Measurements from ENCODE around the gene FHIT. TPM values are rescaled to one million over a fixed set of nuclear protein-coding genes. Genes with fewer than 3 reads are reported as not detected.
A peak's percentile ranks its signal among the peaks of the same experiment; 100 is the strongest.

Gene FHIT
- total and polyA plus RNA-seq, 7 donors: 0.98 to 10.4 (median 4.0) TPM

DNA sequence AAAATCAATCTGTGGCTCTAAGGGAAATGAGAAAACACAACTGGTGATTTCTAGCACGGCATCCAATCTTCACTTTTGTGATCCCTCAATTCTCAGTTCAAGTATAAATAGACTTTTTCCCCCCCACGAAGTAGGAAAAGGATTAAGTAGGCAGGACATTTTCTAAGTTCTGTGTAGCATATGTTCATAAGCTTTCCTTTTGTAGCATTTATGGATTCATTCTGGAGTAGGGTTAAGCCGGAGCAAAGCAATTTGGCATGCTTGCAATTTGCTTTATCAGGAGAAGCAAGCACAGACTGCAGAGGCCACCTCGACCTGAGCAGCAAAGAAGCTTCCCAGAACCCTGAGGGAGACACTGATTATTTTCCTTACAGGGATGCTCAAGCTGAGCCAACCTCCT lies 66.3 kb downstream of the FHIT start:
- no peak for DNase-seq
- Histone ChIP-seq H3K36me3 (ENCODE audit: insufficient read depth in 1 of 2, low read depth in 1 of 2) (no peaks in the 10 kb centered on the region), H3K9me3 (no peaks in the 10 kb centered on the region), H3K4me1 (peaks cover 11% of the 10 kb centered on the region), H3K27ac (no peak overlapping the region), H3K4me3 (no peak overlapping the region), H3K27me3 (ENCODE audit: insufficient read depth in 3 of 3, low read length in 2 of 3) (peaks cover 0 to 1% (median 0%) of the 10 kb centered on the region in 3 donors)
- WGBS, 3 donors: 37 to 45% (median 37%) methylated on average over 4 of the region's 4 CpGs
- ATAC-seq: no peak
- intact Hi-C loops (cut with DNase I): no loop called here
- TF ChIP-seq, protein P1, sequence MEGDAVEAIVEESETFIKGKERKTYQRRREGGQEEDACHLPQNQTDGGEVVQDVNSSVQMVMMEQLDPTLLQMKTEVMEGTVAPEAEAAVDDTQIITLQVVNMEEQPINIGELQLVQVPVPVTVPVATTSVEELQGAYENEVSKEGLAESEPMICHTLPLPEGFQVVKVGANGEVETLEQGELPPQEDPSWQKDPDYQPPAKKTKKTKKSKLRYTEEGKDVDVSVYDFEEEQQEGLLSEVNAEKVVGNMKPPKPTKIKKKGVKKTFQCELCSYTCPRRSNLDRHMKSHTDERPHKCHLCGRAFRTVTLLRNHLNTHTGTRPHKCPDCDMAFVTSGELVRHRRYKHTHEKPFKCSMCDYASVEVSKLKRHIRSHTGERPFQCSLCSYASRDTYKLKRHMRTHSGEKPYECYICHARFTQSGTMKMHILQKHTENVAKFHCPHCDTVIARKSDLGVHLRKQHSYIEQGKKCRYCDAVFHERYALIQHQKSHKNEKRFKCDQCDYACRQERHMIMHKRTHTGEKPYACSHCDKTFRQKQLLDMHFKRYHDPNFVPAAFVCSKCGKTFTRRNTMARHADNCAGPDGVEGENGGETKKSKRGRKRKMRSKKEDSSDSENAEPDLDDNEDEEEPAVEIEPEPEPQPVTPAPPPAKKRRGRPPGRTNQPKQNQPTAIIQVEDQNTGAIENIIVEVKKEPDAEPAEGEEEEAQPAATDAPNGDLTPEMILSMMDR (IDR thresholded peaks at IDR 0.05): no peak

DNA sequence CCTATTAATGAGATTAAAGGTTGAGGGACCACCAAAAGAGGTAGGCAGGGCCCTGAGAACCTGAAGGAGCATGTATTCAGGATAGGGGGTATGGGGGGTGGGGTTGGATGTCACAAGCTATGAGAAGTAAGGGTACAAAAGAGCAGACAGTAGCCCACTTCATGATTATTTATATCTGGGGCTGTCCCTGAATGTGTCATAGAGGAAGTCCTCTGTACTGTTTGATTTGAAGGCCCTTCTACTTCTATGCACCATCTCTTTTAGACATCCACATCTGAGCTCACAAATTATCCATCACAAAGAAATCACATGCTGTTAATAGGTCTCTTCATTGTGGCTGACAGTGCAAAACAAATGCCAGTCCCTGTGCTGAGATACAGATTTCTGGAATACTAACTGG lies 68.6 kb downstream of the FHIT start:
- Histone ChIP-seq H3K4me3 (no peak overlapping the region), H3K27me3 (ENCODE audit: insufficient read depth in 3 of 3, low read length in 2 of 3) (peaks cover 0 to 1% (median 0%) of the 10 kb centered on the region in 3 donors), H3K36me3 (ENCODE audit: insufficient read depth in 1 of 2, low read depth in 1 of 2) (no peaks in the 10 kb centered on the region), H3K4me1 (peaks cover 11% of the 10 kb centered on the region), H3K9me3 (no peaks in the 10 kb centered on the region), H3K27ac (no peak overlapping the region)
- intact Hi-C loops (cut with DNase I): no loop called here
- DNase-seq (no peak), ATAC-seq (peak in 1 of 4 donors; percentile 20)
- TF ChIP-seq, protein P1 (IDR thresholded peaks at IDR 0.05): no peak

DNA sequence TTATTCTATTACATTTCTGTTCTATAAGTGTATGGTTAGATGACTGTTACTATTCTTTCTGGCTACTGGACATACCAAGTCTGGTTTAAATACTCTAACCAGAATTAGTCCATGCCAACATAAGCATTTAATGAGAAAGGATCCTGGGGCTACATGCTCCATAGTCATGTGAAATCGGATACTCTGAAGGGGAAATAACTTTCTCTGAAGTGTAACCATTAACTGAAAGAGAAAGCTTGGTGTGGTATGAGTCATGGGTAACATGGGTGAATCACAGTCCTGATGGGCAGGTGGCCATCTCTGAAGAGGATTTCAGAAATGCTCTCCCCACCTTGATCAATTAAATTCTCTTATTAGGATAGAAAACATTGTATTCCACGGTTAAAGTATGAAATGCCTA lies 69.4 kb downstream of the FHIT start:
- peaks cover 0 to 1% (median 0%) of the 10 kb centered on the region in 3 donors for H3K27me3 ChIP-seq (ENCODE audit: insufficient read depth in 3 of 3, low read length in 2 of 3)
- TF ChIP-seq, protein P1 (IDR thresholded peaks at IDR 0.05): no peak
- no peak overlapping the region for H3K27ac ChIP-seq
- DNase-seq (no peak), ATAC-seq (peak; percentile 83 to 89 (median 86))
- H3K36me3 ChIP-seq (ENCODE audit: insufficient read depth in 1 of 2, low read depth in 1 of 2): no peaks in the 10 kb centered on the region
- intact Hi-C loops (cut with DNase I): no loop called here
- WGBS, 3 donors: 75 to 79% (median 79%) methylated on average over 2 of the region's 2 CpGs
- no peaks in the 10 kb centered on the region for H3K9me3 ChIP-seq
- no peak overlapping the region for H3K4me3 ChIP-seq
- peaks cover 11% of the 10 kb centered on the region for H3K4me1 ChIP-seq

DNA sequence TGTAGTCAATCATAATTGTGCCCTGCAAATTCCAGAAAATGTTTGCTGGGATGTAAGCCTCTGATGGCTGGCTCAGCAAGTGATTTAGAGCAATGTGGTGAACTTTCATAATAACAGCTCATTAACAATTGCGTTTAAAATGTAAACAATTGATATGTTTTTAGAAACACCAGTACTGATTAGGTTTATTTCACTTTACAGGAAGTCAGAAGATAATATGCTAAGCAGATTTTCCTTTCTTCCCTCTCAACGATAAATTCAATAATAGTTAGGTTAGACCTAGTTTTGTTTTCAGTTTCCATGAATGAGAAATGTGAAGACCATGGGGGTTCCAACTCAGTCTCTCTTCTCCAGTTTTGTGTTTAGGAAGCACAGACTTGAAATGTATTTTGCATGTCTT lies 71.0 kb downstream of the FHIT start:
- no peak for ATAC-seq
- no peak overlapping the region for H3K27ac ChIP-seq
- WGBS, 3 donors: 68 to 78% (median 69%) methylated on average over 2 of the region's 2 CpGs
- intact Hi-C loops (cut with DNase I): no loop called here
- H3K4me1 ChIP-seq: peaks cover 11% of the 10 kb centered on the region
- no peak overlapping the region for H3K4me3 ChIP-seq
- no peaks in the 10 kb centered on the region for H3K9me3 ChIP-seq
- H3K36me3 ChIP-seq (ENCODE audit: insufficient read depth in 1 of 2, low read depth in 1 of 2): no peaks in the 10 kb centered on the region
- no peak for DNase-seq
- TF ChIP-seq, protein P1 (IDR thresholded peaks at IDR 0.05): no peak
- no peaks in the 10 kb centered on the region for H3K27me3 ChIP-seq (ENCODE audit: insufficient read depth in 3 of 3, low read length in 2 of 3)

DNA sequence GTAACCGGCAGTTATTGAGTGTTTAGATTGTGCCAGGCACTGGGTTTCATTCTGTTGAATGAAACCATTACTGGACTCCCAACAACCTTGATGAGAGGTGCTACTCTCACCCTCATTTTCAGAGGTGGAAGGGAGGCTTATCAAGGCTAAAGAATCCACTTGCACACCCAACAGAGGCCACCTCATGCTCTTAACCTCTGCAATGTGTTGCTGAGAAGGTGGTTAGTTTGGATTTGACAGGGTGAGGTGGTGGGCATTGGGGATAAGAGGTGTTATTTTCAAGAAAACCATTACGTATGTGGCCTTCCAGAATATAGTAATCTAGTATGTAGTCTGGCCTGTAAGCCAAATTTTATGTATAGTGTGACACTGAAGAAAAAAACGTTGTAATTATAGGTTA lies 73.1 kb downstream of the FHIT start:
- no peaks in the 10 kb centered on the region for H3K27me3 ChIP-seq (ENCODE audit: insufficient read depth in 3 of 3, low read length in 2 of 3)
- TF ChIP-seq, protein P1 (IDR thresholded peaks at IDR 0.05): no peak
- DNase-seq (no peak), ATAC-seq (no peak)
- WGBS, 3 donors: 92 to 94% (median 92%) methylated on average over 3 of the region's 3 CpGs
- H3K27ac ChIP-seq: no peak overlapping the region
- H3K4me1 ChIP-seq: peaks cover 11% of the 10 kb centered on the region
- H3K36me3 ChIP-seq (ENCODE audit: insufficient read depth in 1 of 2, low read depth in 1 of 2): no peaks in the 10 kb centered on the region
- no peaks in the 10 kb centered on the region for H3K9me3 ChIP-seq
- intact Hi-C loops (cut with DNase I): no loop called here
- no peak overlapping the region for H3K4me3 ChIP-seq

Measured in psoas muscle (tissue), 8 donors.